OCI-LY7 (cell line): ENCODE data around the gene PIGH. TPM values are rescaled to one million over a fixed set of nuclear protein-coding genes. Genes with fewer than 3 reads are reported as not detected.

Source experiments
- BruUV-seq: library from RNA; stranded (reverse); fragments of 400-500 nt; replicated peaks from 2 replicates; lab custom pipeline; 2021; lab: Mats Ljungman, UMichigan
- CTCF ChIA-PET: fragments of 300-600 bp; sonication (Branson Sonifier 250); formaldehyde crosslinking; loops from one replicate; lab custom pipeline; 2022; ENCODE audit warnings: antibody characterized with exemption; ENCODE audit not compliant: unreplicated experiment; lab: Charles Lee
- POLR2A ChIA-PET: fragments of 300-600 bp; sonication (Branson Sonifier 250); formaldehyde crosslinking; loops from one replicate; lab custom pipeline; 2022; ENCODE audit warnings: antibody characterized with exemption; lab: Charles Lee
- DNase-seq: peaks from one replicate; pipeline ENCODE4 v3.0.0-alpha.2; 2015; ENCODE audit warnings: low spot score
- H2AFZ ChIP-seq: fragments of 200-600 bp; sonication (generic), shearing (Covaris generic); 2 replicates; pipeline ENCODE4 v1.6.1; 2014; ENCODE audit warnings: mild to moderate bottlenecking, antibody characterized with exemption, low read length, moderate library complexity
- H3K27ac ChIP-seq: fragments of 200-600 bp; sonication (generic); 2 replicates; pipeline ENCODE4 v1.5.1; 2014; ENCODE audit warnings: mixed run types, low read depth, mild to moderate bottlenecking, moderate library complexity, low read length, inconsistent platforms; ENCODE audit not compliant: poor library complexity, severe bottlenecking
- H3K36me3 ChIP-seq: fragments of 200-600 bp; sonication (generic); 2 replicates; pipeline ENCODE4 v1.6.1; 2014; ENCODE audit warnings: mild to moderate bottlenecking, antibody characterized with exemption, low read length, moderate library complexity, mixed read lengths; ENCODE audit not compliant: insufficient read depth
- H3K4me1 ChIP-seq: fragments of 200-600 bp; sonication (generic); 2 replicates; pipeline ENCODE4 v1.5.1; 2014; ENCODE audit warnings: mild to moderate bottlenecking, low read length; ENCODE audit not compliant: insufficient read depth, poor library complexity, severe bottlenecking
- H3K4me2 ChIP-seq: fragments of 200-600 bp; sonication (generic); 2 replicates; pipeline ENCODE4 v1.6.1; 2014; ENCODE audit warnings: mild to moderate bottlenecking, low read length
- H3K4me3 ChIP-seq: fragments of 200-600 bp; sonication (generic); 2 replicates; pipeline ENCODE4 v1.5.1; 2014; ENCODE audit warnings: mild to moderate bottlenecking, low read depth, low read length; ENCODE audit not compliant: poor library complexity, severe bottlenecking
- H3K79me2 ChIP-seq: fragments of 200-600 bp; sonication (generic); 2 replicates; pipeline ENCODE4 v1.6.1; 2016; ENCODE audit warnings: low read depth, mild to moderate bottlenecking, low read length, moderate library complexity, mixed read lengths; ENCODE audit not compliant: insufficient read depth
- H3K9me2 ChIP-seq: fragments of 200-600 bp; sonication (generic); 2 replicates; pipeline ENCODE4 v1.6.1; 2016; ENCODE audit warnings: mild to moderate bottlenecking, low read length, mixed read lengths; ENCODE audit not compliant: insufficient read depth
- H3K9me3 ChIP-seq: fragments of 200-600 bp; sonication (generic); 2 replicates; pipeline ENCODE4 v1.6.1; 2014; ENCODE audit warnings: mild to moderate bottlenecking, mixed run types, low read length, mixed read lengths
- H4K20me1 ChIP-seq: fragments of 200-600 bp; sonication (generic); 2 replicates; pipeline ENCODE4 v1.6.1; 2014; ENCODE audit warnings: mild to moderate bottlenecking, antibody characterized with exemption, low read length, moderate library complexity, mixed read lengths; ENCODE audit not compliant: insufficient read depth
- EZH2phosphoT487 ChIP-seq: fragments of 200-600 bp; sonication (generic); IDR thresholded peaks from 2 replicates; pipeline ENCODE4 v1.6.1; 2018; ENCODE audit warnings: low read depth, borderline replicate concordance, mild to moderate bottlenecking, mixed run types, antibody characterized with exemption, low read length, moderate library complexity, mixed read lengths
- intact Hi-C: fragments of 100-400 bp; cut with micrococcal nuclease; formaldehyde crosslinking; loops from one replicate; pipeline ENCODE4 v1.10.0; 2022; ENCODE audit not compliant: unreplicated experiment
- total RNA-seq, 2 experiments: library from RNA; depleted of rRNA in 1 of 2; stranded (reverse); fragments of >200 nt in 1 of 2; shearing (Covaris generic) in 1 of 2; gene quantifications; 2 replicates each; pipeline ENCODE4 v1.2.3, GENCODE V29; 2014 to 2022
- TF ChIP-seq, protein P1 (sequence below): fragments of 200-600 bp; sonication (generic); conservative IDR thresholded peaks from 2 replicates; pipeline ENCODE4 v1.5.1; 2014; ENCODE audit warnings: mild to moderate bottlenecking, antibody characterized with exemption, low read length, moderate library complexity, mixed read lengths

The PIGH gene
- total RNA-seq, 2 experiments from 2014 or later: 15.5 to 23.0 TPM

DNA sequence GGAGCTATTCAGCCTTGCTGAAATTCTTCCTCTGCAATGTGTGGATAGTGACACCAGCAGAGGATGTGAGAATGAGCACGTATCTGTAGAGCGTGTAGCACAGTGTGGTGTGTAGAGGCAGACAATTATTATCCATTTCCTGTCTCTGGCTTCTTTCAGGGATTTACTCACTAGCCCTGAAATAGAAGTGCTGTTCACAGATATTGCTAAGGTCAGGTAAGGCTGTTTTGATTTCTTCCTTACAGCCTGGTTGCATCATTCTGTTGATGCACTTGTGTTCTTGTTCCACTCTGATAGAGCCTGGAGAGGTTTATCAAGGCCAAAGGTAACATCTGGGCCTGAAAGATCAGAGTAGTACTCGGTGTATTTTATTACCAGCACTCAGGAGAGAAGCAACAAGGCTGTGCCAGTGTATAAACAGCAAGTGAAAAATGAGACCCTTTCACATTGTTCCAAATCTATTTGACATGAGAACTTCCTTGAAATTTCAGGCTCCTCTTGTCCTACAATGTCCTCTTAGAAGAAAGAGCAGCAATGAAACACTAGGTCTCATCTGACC lies 36.4 kb upstream of the PIGH start:
- DNase-seq: peak; percentile 15
- no peak overlapping the region for H2AFZ ChIP-seq
- CTCF ChIA-PET: no interaction called here

GRCh38 chr14:67633451-67634147 lies 33.5 kb upstream of the PIGH start:
- TF ChIP-seq EZH2phosphoT487: no peak
- TF ChIP-seq, protein P1, sequence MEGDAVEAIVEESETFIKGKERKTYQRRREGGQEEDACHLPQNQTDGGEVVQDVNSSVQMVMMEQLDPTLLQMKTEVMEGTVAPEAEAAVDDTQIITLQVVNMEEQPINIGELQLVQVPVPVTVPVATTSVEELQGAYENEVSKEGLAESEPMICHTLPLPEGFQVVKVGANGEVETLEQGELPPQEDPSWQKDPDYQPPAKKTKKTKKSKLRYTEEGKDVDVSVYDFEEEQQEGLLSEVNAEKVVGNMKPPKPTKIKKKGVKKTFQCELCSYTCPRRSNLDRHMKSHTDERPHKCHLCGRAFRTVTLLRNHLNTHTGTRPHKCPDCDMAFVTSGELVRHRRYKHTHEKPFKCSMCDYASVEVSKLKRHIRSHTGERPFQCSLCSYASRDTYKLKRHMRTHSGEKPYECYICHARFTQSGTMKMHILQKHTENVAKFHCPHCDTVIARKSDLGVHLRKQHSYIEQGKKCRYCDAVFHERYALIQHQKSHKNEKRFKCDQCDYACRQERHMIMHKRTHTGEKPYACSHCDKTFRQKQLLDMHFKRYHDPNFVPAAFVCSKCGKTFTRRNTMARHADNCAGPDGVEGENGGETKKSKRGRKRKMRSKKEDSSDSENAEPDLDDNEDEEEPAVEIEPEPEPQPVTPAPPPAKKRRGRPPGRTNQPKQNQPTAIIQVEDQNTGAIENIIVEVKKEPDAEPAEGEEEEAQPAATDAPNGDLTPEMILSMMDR: no peak
- no peaks in the 10 kb centered on the region for H3K36me3 ChIP-seq
- H3K27ac ChIP-seq: no peak overlapping the region
- no peak for DNase-seq
- H3K9me2 ChIP-seq: no peaks in the 10 kb centered on the region
- no peaks in the 10 kb centered on the region for H3K9me3 ChIP-seq
- intact Hi-C loops: no loop called here
- H3K4me1 ChIP-seq: no peaks in the 10 kb centered on the region
- no peak overlapping the region for H3K4me3 ChIP-seq
- no peaks in the 10 kb centered on the region for H3K79me2 ChIP-seq
- H3K4me2 ChIP-seq: no peak overlapping the region
- ChIA-PET CTCF (no interaction called here), POLR2A (no interaction called here)
- BruUV-seq: no TSS peak
- no peaks in the 10 kb centered on the region for H4K20me1 ChIP-seq
- H2AFZ ChIP-seq: no peak overlapping the region

More for the DNA sequence above, 36.4 kb upstream of the PIGH start:
- no peak overlapping the region for H3K4me2 ChIP-seq
- no peaks in the 10 kb centered on the region for H3K9me2 ChIP-seq
- H3K4me3 ChIP-seq: no peak overlapping the region
- H3K36me3 ChIP-seq: no peaks in the 10 kb centered on the region
- no peak overlapping the region for H3K27ac ChIP-seq
- no peaks in the 10 kb centered on the region for H4K20me1 ChIP-seq
- POLR2A ChIA-PET: interaction anchor here (1.1 kb wide), 1 partner anchor 11 kb away, joined by 3 read pairs; no protein-coding TSS in a partner anchor
- intact Hi-C loops: no loop called here
- no peaks in the 10 kb centered on the region for H3K9me3 ChIP-seq
- BruUV-seq: no TSS peak
- no peaks in the 10 kb centered on the region for H3K4me1 ChIP-seq
- H3K79me2 ChIP-seq: no peaks in the 10 kb centered on the region
- TF ChIP-seq, protein P1: no peak
- TF ChIP-seq EZH2phosphoT487: no peak

- BruUV-seq: no TSS peak
- CTCF ChIA-PET: no interaction called here
- intact Hi-C loops: no loop called here
Measured at GRCh38 chr14:67630938-67631337, 30.9 kb upstream of the PIGH start.

More at GRCh38 chr14:67630938-67631337, 30.9 kb upstream of the PIGH start:
- H3K9me2 ChIP-seq: no peaks in the 10 kb centered on the region
- TF ChIP-seq, protein P1: no peak
- no peak for TF ChIP-seq EZH2phosphoT487
- no peaks in the 10 kb centered on the region for H3K79me2 ChIP-seq
- no peaks in the 10 kb centered on the region for H3K36me3 ChIP-seq
- H3K4me2 ChIP-seq: no peak overlapping the region
- DNase-seq: no peak
- H3K27ac ChIP-seq: no peak overlapping the region
- no peak overlapping the region for H2AFZ ChIP-seq
- POLR2A ChIA-PET: interaction anchor here (1.0 kb wide), 1 partner anchor 28 kb away, joined by 3 read pairs; no protein-coding TSS in a partner anchor
- H3K4me3 ChIP-seq: no peak overlapping the region
- no peaks in the 10 kb centered on the region for H3K9me3 ChIP-seq
- no peaks in the 10 kb centered on the region for H3K4me1 ChIP-seq
- H4K20me1 ChIP-seq: no peaks in the 10 kb centered on the region
